Cardiac muscle cell (in vitro differentiated cells and primary cell): ENCODE measurements around the gene MFAP3L. TPM values are rescaled to one million over a fixed set of nuclear protein-coding genes. Genes with fewer than 3 reads are reported as not detected.

ENCODE experiments used
- DNase-seq, 2 donors: peaks; one replicate each; pipeline versions ENCODE4 v3.0.0 to v3.0.0-alpha.2; 2010 to 2017; ENCODE audit warnings: low read depth in 1 of 2, low spot score in 1 of 2
- H3K27ac ChIP-seq: fragments of 200-600 bp; sonication (generic); 2 replicates; pipeline ENCODE4 v1.5.1; 2016
- H3K27me3 ChIP-seq: fragments of 200-600 bp; sonication (generic); 2 replicates; pipeline ENCODE4 v1.6.0; 2016; ENCODE audit warnings: control low read depth
- H3K36me3 ChIP-seq: fragments of 200-600 bp; sonication (generic); 2 replicates; pipeline ENCODE4 v1.5.1; 2016; ENCODE audit warnings: control low read depth
- H3K4me1 ChIP-seq: fragments of 200-600 bp; sonication (generic); 2 replicates; pipeline ENCODE4 v1.8.1; 2017; ENCODE audit warnings: low read depth, mild to moderate bottlenecking, mixed run types
- H3K4me3 ChIP-seq: fragments of 200-600 bp; sonication (generic); 2 replicates; pipeline ENCODE4 v1.5.1; 2016; ENCODE audit warnings: mild to moderate bottlenecking
- H3K9me3 ChIP-seq: fragments of 200-600 bp; sonication (generic); 2 replicates; pipeline ENCODE4 v1.5.1; 2017; ENCODE audit warnings: low read depth, mild to moderate bottlenecking, control low read depth
- polyA plus RNA-seq: library from polyadenylated mRNA; unstranded; fragments of >200 nt; fragmentation: Nextera tagmentation; extraction: Ambion mirVana; gene quantifications from 2 replicates; pipeline ENCODE4 v1.2.1, GENCODE V29; 2016
- total RNA-seq: library from RNA; depleted of rRNA; stranded (reverse); fragments of >200 nt; gene quantifications from 2 replicates; pipeline ENCODE4 v1.2.3, GENCODE V29; 2016
- TF ChIP-seq, protein P1 (sequence below): IDR thresholded peaks from 2 replicates; pipeline ENCODE4 v1.5.1; 2012; ENCODE audit warnings: low read depth, mild to moderate bottlenecking, low read length

The MFAP3L gene
- total and polyA plus RNA-seq, 2 experiments from 2014 or later = 2.3 to 2.8 TPM

DNA sequence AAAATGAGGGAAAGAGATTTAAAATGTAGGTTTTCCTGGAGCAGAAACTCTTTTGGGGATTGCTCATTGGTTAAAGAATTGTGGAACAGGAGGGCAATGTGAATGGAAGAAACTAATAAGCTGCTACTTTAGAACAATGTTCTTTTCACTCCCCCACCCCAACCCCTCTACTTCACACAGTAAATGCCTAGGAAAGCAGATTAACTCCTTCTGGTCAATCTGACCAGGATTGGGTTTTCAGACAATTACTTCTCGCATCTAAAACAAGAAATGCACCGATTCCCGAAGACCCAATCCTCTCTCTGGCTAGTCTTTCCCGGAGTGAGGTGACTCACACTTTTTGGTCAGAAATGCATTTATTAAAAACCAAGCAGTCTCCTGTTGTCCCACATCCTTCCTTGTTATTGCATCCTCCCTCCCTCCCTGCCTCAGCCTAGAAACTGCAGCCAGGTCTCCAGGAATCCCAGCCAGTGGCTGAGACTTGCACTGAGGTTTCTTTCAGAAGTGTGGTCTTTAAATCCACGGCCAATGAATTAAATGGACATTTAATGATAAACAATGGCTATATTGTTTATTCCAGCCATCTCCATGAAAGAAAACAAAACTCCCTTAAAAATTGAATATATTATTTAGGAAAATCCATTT, 21.4 kb downstream of the MFAP3L start:
- H3K27ac ChIP-seq = no peak overlapping the region
- no peaks in the 10 kb centered on the region for H3K27me3 ChIP-seq
- H3K4me3 ChIP-seq = no peak overlapping the region
- no peaks in the 10 kb centered on the region for H3K4me1 ChIP-seq
- H3K9me3 ChIP-seq = no peaks in the 10 kb centered on the region
- no peak for DNase-seq
- H3K36me3 ChIP-seq = no peaks in the 10 kb centered on the region
- TF ChIP-seq, protein P1, sequence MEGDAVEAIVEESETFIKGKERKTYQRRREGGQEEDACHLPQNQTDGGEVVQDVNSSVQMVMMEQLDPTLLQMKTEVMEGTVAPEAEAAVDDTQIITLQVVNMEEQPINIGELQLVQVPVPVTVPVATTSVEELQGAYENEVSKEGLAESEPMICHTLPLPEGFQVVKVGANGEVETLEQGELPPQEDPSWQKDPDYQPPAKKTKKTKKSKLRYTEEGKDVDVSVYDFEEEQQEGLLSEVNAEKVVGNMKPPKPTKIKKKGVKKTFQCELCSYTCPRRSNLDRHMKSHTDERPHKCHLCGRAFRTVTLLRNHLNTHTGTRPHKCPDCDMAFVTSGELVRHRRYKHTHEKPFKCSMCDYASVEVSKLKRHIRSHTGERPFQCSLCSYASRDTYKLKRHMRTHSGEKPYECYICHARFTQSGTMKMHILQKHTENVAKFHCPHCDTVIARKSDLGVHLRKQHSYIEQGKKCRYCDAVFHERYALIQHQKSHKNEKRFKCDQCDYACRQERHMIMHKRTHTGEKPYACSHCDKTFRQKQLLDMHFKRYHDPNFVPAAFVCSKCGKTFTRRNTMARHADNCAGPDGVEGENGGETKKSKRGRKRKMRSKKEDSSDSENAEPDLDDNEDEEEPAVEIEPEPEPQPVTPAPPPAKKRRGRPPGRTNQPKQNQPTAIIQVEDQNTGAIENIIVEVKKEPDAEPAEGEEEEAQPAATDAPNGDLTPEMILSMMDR = no peak

DNA sequence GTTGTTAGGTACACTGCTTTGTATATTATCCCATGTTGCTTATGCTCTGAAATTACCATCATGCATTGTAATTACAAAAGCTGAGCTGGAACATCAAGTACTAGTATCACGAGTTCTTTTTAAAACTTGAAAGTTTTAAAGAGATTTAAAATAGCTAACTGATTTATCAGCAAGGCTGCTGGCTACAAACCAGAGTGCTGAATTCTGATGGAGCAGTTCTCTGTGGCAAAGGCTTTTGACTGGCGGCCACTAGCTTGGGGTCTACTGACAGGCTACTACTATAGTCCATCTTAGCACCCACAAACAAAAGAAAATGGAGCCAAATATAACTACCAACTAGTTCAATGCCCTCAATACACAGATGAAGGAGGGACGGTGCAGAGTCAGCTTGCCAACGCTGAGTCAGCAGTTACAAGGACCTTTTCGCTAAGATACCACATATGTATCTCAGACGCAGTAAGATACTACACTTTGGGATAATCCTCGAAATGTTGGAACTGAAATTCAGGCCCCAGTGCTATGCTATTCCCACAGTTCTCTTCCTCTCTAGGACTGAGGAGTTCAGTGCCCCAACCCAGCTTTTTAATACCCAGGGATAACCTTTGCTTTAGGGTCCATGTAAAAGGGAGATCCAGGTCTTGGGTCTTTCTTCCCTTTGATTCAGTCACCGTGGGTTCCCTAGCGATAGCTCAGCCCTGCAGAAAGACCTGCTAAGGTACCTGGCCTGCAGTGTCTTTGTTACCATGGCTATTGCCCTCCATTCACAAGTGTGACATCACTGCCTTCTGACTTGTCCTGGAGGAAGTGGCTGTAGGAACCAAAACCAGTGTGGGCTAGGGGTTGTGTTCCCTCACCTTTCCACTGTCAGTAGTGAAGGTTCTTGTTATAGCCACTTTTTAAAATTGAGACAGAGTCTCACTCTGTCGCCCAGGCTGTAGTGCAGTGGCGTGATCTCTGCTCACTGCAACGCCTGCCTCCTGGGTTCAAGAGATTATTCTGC, 22.8 kb downstream of the MFAP3L start:
- no peaks in the 10 kb centered on the region for H3K4me1 ChIP-seq
- no peaks in the 10 kb centered on the region for H3K9me3 ChIP-seq
- DNase-seq = no peak
- no peak overlapping the region for H3K4me3 ChIP-seq
- no peaks in the 10 kb centered on the region for H3K36me3 ChIP-seq
- no peaks in the 10 kb centered on the region for H3K27me3 ChIP-seq
- TF ChIP-seq, protein P1 = no peak
- H3K27ac ChIP-seq = no peak overlapping the region

DNA sequence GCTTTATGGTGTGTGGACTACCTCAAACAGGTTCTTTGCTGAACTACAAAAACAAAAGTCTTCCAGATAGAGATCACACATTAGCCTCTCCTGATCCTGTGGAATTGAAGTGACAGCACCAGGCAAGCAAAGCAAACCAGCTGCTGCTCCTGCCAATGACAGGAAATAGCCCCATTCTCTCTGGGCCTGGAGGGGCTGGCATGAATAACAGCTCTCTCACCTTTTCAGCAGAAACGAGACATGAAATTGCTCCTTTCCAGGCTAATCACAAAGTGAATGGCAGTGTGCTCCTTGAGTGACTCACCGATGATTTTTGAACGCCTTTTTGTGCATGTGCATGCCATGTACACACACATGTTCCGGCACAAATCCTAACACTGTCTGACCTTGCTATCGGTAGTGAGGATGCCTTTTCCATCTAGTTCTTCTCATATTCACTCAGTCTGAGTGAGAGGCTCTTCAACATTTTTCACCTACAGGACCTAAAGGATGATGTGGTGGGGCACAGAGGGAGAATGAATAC, 24.4 kb downstream of the MFAP3L start:
- no peak for DNase-seq
- H3K27ac ChIP-seq = no peak overlapping the region
- no peaks in the 10 kb centered on the region for H3K4me1 ChIP-seq
- TF ChIP-seq, protein P1 = no peak
- no peak overlapping the region for H3K4me3 ChIP-seq
- H3K27me3 ChIP-seq = no peaks in the 10 kb centered on the region
- H3K36me3 ChIP-seq = no peaks in the 10 kb centered on the region
- no peaks in the 10 kb centered on the region for H3K9me3 ChIP-seq

DNA sequence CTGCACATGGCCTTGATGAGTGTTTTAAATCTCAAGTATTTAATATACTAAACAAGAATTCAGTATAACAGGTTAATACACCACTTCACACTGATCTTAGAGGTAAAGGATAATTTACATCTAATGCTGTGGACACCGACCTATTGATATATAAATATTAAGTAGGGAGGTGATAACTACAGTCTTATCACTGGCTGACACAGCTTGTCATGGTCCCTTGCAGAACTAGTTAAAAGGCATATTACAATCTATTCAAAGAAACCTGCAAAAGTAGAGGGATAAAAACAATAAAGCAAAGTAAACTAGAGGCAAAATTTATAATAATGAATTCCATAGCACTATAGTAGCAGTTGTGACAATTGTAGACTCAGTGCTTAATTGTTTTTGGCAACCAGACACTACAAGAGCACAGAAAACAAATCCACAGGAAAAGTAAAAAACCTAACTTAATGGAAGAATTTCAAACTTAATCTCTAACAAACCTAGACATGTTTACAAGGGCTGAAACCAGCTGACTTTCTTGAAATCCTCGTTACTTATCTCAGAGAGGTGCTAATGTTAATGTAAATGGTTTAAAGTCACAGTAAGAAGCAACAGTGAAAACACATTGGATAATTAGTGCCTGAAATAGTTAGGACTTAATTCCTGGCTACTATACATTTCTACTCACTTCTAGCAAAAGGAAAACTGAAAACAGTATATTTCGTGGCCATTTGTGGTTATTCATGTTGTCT, 25.0 kb downstream of the MFAP3L start:
- Histone ChIP-seq H3K27ac (no peak overlapping the region), H3K27me3 (no peaks in the 10 kb centered on the region), H3K9me3 (no peaks in the 10 kb centered on the region), H3K4me3 (no peak overlapping the region), H3K4me1 (no peaks in the 10 kb centered on the region), H3K36me3 (no peaks in the 10 kb centered on the region)
- TF ChIP-seq, protein P1 = no peak
- DNase-seq = no peak

DNA sequence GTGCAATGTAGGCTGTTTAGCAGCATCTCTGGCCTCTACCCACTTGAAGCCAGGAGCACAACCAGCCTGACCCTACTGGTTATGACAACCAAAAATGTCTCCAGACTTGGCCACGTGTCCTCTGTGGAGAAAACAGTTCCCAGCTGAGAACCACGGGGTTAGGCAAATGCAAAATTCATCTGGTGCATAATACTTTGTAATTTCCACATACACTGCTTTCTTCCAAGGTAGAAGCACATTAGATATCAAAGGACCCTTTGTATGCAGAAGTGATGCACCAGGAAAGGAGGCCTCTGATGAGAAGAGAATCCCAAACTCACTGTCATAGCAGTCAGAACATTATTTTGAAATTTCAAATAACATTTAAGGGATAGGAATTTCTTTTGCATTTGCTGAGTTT, 26.3 kb downstream of the MFAP3L start:
- H3K27me3 ChIP-seq = no peaks in the 10 kb centered on the region
- no peak overlapping the region for H3K27ac ChIP-seq
- H3K36me3 ChIP-seq = no peaks in the 10 kb centered on the region
- TF ChIP-seq, protein P1 = no peak
- no peak for DNase-seq
- no peaks in the 10 kb centered on the region for H3K4me1 ChIP-seq
- no peak overlapping the region for H3K4me3 ChIP-seq
- no peaks in the 10 kb centered on the region for H3K9me3 ChIP-seq
